Daoy (cell line): Measurements from ENCODE around the gene MSRB3. TPM values are rescaled to one million over a fixed set of nuclear protein-coding genes. Genes with fewer than 3 reads are reported as not detected.
"Not testable (repeated sequence)": the region's sequence is repeated elsewhere in the genome, so short reads cannot be mapped to it uniquely, and the experiment has no call there.

Source experiments
- DNase-seq: peaks from one replicate; pipeline ENCODE4 v3.0.0-alpha.2; 2015; ENCODE audit warnings: low read depth
- total RNA-seq: library from RNA; depleted of rRNA; stranded (reverse); fragments of >200 nt; shearing (Covaris generic); gene quantifications from 2 replicates; pipeline ENCODE4 v1.2.3, GENCODE V29; 2014; rRNA removed

Gene MSRB3
- total RNA-seq = 22.0 and 25.3 TPM in 2 replicates

DNA sequence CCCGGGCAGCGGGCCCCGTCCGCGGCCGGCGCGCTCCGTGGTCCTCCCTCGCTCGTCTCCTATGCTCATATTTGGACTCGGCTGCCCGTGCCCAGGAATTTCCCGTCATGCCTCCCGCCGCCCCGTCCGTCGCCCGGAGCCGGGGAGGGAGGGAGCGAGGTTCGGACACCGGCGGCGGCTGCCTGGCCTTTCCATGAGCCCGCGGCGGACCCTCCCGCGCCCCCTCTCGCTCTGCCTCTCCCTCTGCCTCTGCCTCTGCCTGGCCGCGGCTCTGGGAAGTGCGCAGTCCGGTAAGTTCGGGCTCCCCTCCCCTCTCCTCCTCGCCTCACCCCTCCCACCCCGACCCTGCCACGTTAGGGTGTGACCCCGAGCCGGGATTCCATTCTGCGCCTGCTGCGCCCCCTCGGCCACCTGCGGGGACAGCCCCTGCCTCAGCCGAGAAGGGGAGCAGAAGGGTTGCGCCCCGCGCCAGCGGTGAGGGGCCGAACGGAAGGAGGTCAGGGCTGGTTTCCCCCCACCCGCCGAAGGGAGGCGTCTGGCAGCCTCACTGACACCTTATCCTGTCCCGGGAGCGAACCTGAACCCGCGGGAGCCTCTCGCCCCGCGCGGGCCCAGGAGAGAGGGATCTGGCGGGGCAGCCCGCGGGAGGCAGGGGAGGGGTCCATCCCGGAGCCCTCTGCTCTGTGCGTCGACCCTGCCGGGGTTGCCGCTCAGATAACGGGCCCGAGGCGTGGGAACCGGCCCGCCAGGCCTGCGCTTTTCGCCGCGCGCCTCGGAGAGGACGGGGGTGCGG is at the start of gene MSRB3:
MSRB3 (plus strand) TSS at position 108 of the 793 bp plus-strand sequence. CDS start 29,897 bp downstream, outside the sequence.
- peak; percentile 86 for DNase-seq

DNA sequence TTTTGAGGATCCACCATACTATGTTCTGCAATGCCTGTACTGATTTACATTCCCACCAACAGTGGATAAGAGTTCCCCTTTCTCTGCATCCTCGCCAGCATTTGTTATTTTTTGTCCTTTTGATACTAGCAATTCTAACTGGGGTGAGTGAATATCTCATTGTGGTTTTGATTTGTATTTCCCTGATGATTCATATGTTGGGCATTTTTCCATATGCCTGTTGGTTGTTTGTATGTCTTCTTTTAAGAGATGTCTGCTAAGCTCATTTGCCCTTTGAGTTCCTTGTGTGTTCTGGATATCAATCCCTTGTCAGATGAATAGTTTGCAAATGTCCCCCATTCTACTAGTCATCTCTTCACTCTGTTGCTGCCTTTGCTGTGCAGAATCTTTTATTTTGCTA is 49.0 kb upstream of the MSRB3 start:
- DNase-seq = peak; percentile 15

DNA sequence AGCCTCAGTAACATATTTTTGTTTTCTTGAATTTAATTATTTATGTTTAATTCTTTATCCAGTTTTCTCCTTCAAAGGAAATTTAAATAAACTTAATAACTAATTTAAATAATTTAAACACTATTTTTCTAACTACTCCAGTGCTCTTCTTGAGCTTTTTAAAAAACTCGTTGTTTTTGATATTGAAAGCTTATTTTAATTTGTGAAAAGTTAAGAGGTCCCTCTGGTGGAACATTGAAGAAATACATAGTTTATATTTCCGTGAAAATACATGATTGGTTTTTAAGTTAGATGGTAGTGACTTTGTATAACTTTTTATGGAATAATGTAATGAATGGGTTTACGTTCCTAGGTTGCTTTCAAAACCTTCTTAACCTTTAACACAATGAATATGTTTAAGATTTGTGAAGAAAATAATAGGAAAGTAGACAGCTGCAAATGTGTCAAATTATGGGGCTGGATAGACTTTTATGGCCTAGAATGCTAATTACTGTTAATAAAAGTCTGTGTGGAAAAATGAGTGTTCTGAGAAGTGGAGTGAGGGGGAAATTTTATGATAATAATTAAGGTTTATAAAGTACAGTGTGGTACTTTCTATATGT is 45.9 kb upstream of the MSRB3 start:
- DNase-seq = no peak

DNA sequence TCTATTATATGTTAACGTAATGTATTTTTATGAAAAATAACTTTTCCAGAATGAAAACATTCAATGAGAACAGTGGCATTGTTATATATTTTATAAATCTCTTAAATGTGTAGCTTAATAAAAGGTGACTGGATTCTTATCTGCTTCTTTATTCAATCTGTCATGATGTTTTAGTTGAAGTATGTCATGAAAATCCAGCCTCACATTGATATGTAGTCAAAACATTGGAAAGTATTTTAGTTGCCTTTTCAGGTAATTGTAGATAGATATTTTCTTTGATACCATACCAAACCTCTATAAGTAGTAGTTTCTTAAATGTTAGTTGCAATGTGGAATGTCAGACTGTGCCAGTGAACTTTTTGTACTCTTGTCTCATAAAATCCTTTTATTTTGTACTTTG is 41.3 kb upstream of the MSRB3 start:
- DNase-seq = no peak

DNA sequence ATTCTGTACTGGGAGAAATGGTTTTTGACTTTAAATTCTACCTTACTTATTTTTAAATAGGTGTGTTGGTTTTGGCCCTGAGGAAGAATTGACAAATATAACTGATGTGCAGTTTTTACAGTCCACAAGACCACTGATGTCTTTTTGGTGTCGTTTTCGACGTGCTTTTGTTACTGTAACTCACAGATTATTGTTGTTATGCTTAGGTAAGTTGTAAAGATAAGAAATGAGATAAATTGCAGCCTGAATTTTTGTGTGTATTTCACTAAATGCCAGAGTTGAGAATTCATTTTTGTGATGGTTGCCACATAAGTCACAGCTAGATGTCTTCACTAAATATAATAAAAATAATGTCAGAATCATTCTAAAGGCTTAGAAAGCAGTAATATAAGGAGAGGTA is 39.9 kb upstream of the MSRB3 start:
- no peak for DNase-seq

DNA sequence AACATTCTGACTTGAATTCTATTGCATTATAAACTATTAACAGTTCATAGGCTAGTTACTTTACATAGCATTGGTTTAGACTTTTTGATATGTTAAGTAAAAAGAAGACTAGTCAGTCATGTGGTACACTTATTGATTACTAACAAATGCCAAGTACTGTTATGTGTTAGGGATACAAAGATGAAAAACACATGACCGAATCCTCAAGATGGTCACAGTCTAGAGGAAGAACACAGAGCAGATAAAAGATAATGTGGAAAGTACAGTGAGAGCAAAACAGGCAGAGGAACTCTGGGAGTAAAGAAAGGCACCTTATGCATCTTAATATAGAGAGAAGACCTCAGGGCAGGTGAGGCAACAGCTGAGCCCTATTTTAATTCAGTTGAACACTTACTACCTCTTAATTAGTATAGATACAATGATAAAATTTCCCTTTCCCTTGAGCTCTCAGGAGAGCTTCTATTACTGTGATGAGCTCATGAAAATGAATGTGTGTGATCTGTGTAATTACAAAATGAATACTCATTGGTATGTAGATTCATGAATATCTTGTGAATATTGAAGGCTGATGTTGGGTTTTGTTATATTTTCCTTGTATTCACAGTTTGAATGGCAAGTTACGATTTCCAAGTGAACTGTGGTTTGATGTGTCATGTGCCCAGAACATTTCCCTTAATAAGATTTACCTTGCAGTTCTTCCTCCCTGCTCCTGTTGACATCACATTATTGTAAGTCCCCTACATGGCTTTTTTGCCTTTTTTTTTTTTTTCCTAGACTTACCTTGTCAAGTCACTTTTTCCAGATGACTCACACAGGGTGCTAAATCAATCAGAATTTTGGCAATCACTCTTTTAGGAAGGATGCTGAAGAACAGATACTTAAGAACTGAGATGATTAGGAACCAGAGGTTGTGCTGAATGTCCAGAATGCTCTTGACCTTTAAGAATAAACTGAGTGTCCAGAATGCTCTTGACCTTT is 29.5 kb upstream of the MSRB3 start:
- DNase-seq = no peak

DNA sequence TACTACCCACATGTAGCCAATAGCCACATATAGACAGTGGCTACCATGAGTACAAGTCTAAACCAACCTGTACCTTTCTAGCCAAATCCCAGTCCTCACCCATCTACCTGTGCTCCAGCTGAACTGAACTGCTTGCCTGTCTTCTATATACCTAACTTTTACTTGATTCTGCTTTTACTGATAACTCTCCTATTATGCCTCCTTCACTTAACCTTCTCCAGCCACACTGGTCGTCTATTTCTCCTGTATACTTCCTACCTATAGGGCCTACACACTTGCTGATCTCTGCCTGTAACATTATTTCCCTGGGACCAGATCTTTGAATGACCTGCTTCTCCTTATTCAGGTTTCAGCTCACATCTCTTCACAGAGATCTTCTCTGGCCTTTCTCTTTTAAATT is 26.0 kb upstream of the MSRB3 start:
- DNase-seq = no peak

DNA sequence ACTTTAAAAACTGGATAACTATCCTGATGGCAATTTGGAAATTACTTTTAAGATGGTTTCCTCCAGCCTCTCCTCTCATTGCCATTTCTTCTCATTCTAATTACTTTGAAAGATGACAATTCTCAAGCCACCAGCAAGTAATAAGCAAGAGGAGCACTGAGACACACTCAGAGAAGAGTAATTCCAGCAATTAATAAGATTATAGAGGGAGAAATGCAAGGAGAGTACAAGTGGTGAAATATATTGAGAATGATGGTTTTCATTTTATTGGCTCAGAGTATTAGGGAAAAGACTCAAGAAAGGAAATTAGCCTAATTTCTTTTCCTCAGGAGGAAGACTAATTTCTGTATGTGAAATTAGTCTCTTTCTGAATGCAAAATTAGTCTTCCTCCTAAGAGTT is 20.5 kb upstream of the MSRB3 start:
- DNase-seq = no peak

DNA sequence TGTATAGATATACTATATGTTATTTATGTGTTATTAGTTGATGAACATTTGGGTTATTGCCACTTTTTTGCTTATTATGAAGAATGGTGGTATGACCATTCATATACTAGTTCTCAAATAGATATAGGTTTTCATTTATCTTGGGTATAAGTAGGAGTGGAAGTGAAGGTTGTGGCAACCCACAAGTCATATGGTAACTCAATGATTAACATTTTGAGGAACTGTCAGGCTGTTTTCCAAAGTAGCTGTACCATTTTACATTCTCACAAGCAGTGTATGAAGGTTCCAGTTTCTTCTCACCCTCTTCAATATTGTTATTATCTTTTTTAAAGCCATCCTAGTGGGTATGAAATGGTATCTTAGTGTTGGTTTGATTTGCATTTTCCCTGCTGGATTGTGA is 19.0 kb upstream of the MSRB3 start:
- no peak for DNase-seq

DNA sequence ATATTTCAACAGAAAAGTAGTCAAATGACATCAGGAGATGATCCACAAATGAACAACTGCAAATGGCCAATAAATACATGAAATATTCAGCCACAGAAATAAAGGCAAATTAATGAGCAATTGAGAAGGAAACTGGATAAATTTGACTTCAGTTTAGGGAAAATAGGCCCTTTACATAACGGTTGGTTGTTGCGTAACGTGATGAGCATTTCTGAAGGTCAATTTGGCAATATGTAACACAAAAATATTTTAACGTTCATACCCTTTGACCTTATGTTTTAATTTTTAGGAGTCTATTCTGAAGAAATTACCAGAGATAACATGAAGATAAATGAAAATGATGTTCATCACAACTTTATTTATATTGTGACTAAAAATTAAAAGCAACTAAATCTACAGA is 14.7 kb upstream of the MSRB3 start:
- DNase-seq = no peak

DNA sequence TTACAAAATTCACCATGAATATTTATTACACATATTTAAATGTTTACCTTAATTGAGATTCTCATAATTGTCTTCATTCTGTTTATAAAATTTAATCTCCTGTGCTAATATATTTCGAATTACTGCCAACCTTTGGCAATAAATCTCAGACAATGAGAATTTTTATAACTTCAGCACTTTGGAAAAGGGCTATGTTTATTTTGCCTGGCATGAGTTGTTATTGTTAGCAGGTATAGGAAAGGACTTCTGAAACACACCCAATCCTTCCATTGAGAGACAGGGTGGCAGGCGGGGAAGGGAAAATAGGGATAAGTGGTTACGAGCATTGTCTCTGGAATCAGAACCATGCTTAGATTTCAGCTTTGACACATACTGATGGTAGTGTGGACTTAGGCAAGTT is 12.1 kb upstream of the MSRB3 start:
- no peak for DNase-seq

DNA sequence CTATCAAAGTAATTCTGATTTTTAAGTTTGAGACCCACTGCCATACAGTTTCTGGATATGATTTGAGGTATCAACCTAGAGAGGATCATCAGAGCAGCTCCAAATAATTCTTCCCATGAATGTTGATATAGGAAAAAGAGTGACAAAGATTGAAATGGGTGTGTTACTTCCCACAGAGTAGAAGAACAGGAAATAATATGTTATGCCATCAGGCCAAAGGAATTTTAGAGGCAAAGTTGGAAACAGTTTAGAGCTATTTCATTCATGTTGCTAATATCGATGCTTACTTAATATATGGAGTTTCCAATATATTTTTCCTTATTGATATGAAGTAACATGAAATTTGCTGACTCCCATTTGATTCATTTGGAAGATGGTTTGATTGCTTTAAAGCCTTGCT is 8.9 kb upstream of the MSRB3 start:
- peak; percentile 11 for DNase-seq

DNA sequence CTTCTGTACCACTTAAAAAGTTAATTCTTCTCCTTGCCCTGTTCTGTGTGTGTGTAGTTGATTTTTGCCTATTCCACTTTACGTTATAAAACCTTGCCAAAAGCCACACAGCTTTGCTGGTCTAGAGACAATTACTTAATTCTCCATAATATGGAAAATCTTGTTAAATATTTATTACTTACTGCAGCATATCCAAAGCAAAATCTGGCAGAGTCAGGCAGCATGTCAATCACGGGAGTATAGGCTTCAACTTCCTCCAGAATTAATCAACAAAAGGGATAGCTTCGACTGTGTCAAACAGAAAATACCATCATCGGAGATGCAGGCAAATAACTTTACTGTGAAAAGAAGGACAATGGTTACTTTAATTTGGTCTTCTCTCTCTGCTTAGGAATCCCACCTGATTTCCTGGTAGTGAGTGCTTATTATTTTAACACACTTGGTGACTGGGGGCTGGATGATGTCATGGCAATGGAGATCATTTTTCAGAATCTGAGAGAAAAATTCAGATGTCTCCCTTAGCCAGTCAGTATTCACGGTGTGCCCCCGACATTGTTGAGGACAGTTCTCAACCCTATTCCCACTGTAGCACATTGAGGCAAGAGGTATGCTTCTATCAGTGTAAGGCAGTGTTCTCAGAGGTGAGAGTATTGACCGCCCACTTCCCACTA is 3.7 kb upstream of the MSRB3 start:
- no peak for DNase-seq

DNA sequence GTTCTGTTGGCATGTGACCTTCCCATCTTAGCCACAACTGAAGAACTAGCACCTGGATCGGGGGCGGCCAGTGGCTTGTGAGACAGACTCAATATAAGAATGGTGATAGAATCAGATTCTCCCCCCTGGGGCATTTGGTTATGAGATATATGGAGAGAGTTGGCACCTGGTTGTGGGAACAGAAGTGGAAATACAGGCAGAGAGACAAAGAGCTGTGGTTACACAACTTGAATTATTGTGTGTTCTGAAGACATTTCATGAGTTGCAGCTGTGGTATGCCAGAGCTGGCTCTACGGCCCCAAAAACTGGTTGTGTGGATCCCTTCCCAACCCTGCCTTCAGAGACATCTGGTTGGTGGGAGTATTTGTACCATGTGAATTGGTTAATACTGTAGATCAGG is 2.9 kb upstream of the MSRB3 start:
- no peak for DNase-seq

DNA sequence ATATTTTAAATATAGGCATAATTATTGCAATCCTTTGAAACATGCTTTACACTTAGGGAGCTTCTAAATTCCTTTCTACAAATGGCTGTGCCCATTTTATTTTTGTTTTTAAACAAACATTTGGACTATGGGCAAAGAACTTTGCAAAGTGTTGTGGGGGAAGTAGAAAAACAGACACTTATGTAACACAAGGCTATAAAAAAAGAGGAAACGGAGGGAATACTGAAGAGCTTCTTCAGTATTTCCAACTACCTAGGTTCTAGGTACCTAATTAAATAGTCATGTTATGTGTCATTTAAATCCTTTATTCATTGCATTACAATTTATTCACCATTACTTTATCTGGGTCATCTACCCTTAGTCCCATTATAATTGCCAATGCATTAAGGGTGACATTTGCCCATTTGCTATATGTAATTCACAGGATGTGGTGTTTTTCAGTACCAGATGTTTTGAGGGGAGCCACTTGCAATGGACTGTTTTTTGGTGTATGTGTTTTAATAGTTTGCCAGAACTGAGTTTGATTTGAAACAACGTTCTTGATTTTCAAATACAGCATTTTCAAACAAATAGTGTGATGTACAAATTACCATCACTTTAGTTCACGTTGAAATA is 1.5 kb upstream of the MSRB3 start:
- no peak for DNase-seq

DNA sequence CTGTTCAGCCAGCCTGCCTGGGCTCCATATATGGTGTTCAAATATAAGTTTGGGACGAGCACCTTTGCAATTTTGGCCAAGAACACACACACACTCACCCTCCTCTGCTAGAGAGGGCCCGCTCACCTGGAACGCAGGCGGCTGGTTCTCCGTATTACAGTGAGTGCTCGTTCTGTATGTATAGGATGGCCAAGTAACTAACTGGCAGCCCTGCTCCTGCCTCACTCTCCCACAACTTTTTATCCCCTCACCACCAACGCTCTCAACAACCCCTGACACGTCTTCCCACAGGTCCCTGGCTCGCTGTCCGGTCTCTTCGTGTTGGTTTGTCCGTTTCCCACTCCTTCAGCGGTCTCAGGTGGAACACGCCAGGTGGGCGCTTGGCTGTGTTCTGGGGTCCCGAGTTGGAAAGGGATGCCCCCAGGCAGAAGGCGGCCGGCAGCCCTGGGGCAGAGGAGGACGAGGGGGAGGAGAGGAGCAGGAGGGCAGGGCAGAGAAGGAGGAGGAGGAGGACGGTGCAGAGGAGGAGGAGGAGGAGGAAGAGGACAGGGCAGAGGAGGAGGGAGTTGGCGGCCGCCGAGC is 398 bp upstream of the MSRB3 start:
- DNase-seq = no peak

DNA sequence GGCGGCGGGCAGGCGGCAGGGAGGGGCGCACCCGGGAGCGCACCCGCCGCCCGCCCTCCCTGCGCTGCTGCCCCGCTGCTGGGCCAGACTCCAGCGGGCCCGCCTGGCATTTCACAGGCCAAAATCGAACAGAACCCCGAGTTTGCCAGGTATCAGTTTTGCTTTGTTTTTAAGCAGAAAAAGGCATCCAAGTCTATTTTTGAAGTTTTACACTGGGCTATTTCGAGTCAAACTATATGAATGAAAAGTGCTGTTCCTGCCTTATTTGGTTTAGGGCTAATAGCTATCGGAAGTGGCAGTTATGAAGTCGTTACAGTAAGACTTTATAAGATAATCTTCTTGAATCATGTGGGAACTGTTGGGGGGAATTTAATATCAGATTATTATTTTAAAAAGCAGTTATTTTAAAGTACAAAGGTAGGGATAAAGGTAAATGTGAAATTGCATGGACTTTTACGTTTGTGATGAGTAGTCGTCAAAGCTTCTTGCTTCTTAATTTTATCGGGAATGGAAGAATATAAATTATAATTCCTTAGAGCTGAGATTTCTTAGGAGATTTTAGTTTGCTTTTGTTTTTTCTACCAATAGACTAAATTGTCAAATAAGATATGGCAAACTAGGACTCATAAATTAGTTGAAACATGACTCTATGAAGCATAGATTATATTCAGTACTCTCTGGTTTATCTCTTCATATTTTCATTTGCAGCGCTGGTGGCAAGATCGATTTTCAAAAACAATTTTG is 1.1 kb downstream of the MSRB3 start:
- peak; percentile 75 for DNase-seq

DNA sequence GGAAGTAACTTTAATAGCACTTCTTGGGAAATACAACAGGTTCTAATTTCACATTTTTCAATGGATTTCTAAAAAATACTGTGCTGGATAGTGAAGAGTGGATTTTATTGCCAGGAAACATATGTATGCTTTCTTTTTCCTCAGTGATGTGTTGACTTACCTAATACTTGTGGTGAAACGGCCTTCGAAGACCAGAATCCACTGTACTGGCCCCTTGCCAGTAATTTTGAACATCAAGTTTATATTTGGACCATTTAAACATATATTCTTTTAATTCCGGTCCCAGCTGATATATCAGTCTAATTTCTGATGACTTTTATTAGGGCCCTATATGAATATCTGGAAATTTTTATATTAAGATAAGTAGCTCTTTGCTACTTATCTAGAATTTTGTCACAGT is 1.8 kb downstream of the MSRB3 start:
- no peak for DNase-seq

DNA sequence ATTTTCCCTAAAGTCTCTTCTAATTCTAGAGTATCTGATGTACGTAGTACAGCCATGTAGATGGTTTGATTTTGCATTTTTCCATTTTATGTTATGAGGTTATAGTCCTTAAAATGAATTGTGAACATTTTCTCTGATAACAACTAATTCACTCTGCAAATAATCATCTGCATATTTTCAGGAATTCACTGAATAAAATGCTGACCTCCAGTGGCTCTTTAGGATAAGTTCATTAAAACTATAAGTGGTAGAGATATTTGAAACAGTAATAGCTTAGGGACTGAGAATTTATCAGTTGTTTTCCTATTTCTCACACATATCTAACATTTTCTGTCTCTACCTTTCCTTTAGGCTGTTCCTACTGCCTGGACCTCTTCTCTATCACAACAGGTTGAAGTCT is 4.4 kb downstream of the MSRB3 start:
- no peak for DNase-seq

DNA sequence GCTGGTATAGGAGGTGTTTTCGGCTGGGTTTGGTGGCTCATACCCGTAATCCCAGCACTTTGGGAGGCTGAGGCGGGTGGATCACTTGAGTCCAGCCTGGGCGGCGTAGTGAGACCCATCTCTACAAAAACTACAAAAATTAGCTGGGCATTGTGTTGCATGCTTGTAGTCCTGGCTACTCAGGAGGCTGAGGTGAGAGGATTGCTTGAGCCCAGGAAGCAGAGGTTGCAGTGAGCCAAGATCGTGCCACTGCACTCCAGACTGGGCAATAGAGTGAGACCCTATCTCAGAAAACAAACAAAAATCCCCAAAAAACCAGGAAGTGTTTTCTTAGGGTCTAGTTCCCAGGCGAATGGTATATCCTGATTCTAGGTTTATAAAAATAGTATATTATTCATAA is 7.0 kb downstream of the MSRB3 start:
- not testable (repeated sequence) for DNase-seq
